Measurements from ENCODE around the gene FGF2.

DNA sequence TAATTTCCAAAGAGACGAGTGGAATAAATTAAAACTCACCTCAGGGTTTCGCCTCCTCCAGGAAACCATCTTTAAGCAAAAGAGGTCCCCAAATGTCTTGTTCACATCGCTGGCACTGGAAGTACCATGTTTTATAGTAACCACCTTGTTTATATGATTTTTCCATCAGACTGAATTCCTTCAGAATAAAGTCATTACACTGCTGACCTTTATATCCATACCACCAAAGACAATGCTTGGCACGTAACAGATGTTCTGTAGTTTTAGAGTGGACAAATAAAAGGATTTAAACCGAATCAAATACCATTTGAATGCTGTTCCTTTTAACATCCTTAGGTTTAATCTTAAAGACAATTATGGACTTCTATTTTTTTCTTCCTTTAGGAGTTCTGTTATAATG lies 91.1 kb downstream of the FGF2 start:
- no peak for TF ChIP-seq EZH2 (IDR thresholded peaks at IDR 0.05; ENCODE audit: borderline replicate concordance, low read depth, low read length, poor library complexity, severe bottlenecking)
- TF ChIP-seq, protein P1, sequence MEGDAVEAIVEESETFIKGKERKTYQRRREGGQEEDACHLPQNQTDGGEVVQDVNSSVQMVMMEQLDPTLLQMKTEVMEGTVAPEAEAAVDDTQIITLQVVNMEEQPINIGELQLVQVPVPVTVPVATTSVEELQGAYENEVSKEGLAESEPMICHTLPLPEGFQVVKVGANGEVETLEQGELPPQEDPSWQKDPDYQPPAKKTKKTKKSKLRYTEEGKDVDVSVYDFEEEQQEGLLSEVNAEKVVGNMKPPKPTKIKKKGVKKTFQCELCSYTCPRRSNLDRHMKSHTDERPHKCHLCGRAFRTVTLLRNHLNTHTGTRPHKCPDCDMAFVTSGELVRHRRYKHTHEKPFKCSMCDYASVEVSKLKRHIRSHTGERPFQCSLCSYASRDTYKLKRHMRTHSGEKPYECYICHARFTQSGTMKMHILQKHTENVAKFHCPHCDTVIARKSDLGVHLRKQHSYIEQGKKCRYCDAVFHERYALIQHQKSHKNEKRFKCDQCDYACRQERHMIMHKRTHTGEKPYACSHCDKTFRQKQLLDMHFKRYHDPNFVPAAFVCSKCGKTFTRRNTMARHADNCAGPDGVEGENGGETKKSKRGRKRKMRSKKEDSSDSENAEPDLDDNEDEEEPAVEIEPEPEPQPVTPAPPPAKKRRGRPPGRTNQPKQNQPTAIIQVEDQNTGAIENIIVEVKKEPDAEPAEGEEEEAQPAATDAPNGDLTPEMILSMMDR (conservative IDR thresholded peaks at IDR 0.05; ENCODE audit: low read depth, low read length): no peak
